Vagina (tissue), 2 donors: ENCODE measurements around the gene AKAP13. TPM values are rescaled to one million over a fixed set of nuclear protein-coding genes. Genes with fewer than 3 reads are reported as not detected.

Experiments
- DNase-seq, 2 donors: peaks; one replicate each; pipeline ENCODE4 v3.0.0-alpha.2; 2017; ENCODE audit errors: extremely low spot score in 2 of 2
- H3K27ac ChIP-seq: fragments of 200-600 bp; sonication (generic); one replicate; pipeline ENCODE4 v1.5.1; 2019
- H3K27me3 ChIP-seq: fragments of 200-600 bp; sonication (generic); one replicate; pipeline ENCODE4 v1.5.1; 2019
- H3K36me3 ChIP-seq, 2 donors: fragments of 200-600 bp; sonication (generic); one replicate each; pipeline ENCODE4 v1.5.1; 2017 to 2019
- H3K4me1 ChIP-seq: fragments of 200-600 bp; sonication (generic); one replicate; pipeline ENCODE4 v1.5.1; 2019
- H3K4me3 ChIP-seq, 2 donors: fragments of 200-600 bp; sonication (generic); 1 replicate in 1 of 2; 2 replicates in 1 of 2; pipeline ENCODE4 v1.5.1; 2016 to 2019
- H3K9me3 ChIP-seq: fragments of 200-600 bp; sonication (generic); one replicate; pipeline ENCODE4 v1.5.1; 2019
- CTCF ChIP-seq, 3 experiments: fragments of 450-650 bp in 2 of 3; fragments of 200-600 bp in 1 of 3; sonication (generic) in 1 of 3; IDR thresholded peaks; one replicate each; pipeline ENCODE4 v1.5.1; 2017 to 2019; ENCODE audit warnings: antibody characterized with exemption in 3 of 3, mild to moderate bottlenecking in 2 of 3, moderate library complexity in 2 of 3
- POLR2A ChIP-seq, 2 donors: fragments of 450-650 bp; IDR thresholded peaks; one replicate each; pipeline ENCODE4 v1.6.1; 2017; ENCODE audit warnings: antibody characterized with exemption in 2 of 2, mild to moderate bottlenecking in 2 of 2, moderate library complexity in 2 of 2
- POLR2AphosphoS5 ChIP-seq, 2 donors: sonication (generic); formaldehyde crosslinking; IDR thresholded peaks; one replicate each; pipeline ENCODE4 v1.9.0; 2017; ENCODE audit warnings: antibody characterized with exemption in 2 of 2, mild to moderate bottlenecking in 2 of 2, low read depth in 1 of 2; ENCODE audit not compliant: insufficient read depth in 1 of 2
- intact Hi-C: fragments of 100-400 bp; cut with DNase I; formaldehyde crosslinking; loops from one replicate; pipeline ENCODE4 v1.15.1; 2023
- total RNA-seq: library from RNA; depleted of rRNA; stranded (reverse); fragments of >200 nt; gene quantifications from one replicate; pipeline ENCODE4 v1.2.3, GENCODE V29; 2016

The AKAP13 gene
- total RNA-seq, 1 donor from 2014 or later, result 177 TPM

GRCh38 chr15:85559530-85559929, 179.1 kb downstream of the AKAP13 start:
- Histone ChIP-seq H3K36me3 (no peaks in the 10 kb centered on the region), H3K4me3 (no peak overlapping the region), H3K27me3 (no peaks in the 10 kb centered on the region), H3K27ac (no peak overlapping the region), H3K9me3 (no peaks in the 10 kb centered on the region), H3K4me1 (peaks cover 21% of the 10 kb centered on the region)
- intact Hi-C loops, result no loop called here
- no peak for DNase-seq
- no peak for TF ChIP-seq CTCF (IDR thresholded peaks at IDR 0.05)
- TF ChIP-seq POLR2A (IDR thresholded peaks at IDR 0.05), result no peak

GRCh38 chr15:85562824-85563223, 182.4 kb downstream of the AKAP13 start:
- Histone ChIP-seq H3K9me3 (no peaks in the 10 kb centered on the region), H3K36me3 (no peaks in the 10 kb centered on the region), H3K4me3 (no peak overlapping the region), H3K4me1 (peaks cover 25% of the 10 kb centered on the region), H3K27me3 (no peaks in the 10 kb centered on the region), H3K27ac (no peak overlapping the region)
- no peak for DNase-seq
- intact Hi-C loops, result no loop called here
- TF ChIP-seq POLR2A (IDR thresholded peaks at IDR 0.05) (no peak), CTCF (IDR thresholded peaks at IDR 0.05) (no peak), POLR2AphosphoS5 (IDR thresholded peaks at IDR 0.05; ENCODE audit: insufficient read depth in 1 of 2, low read depth in 1 of 2) (no peak)

GRCh38 chr15:85563328-85563727, 182.9 kb downstream of the AKAP13 start:
- no peak for DNase-seq
- intact Hi-C loops, result no loop called here
- TF ChIP-seq CTCF (IDR thresholded peaks at IDR 0.05) (no peak), POLR2AphosphoS5 (IDR thresholded peaks at IDR 0.05; ENCODE audit: insufficient read depth in 1 of 2, low read depth in 1 of 2) (no peak)
- H3K9me3 ChIP-seq, result no peaks in the 10 kb centered on the region
- H3K36me3 ChIP-seq, result no peaks in the 10 kb centered on the region
- H3K27me3 ChIP-seq, result no peaks in the 10 kb centered on the region
- no peak overlapping the region for H3K27ac ChIP-seq
- peaks cover 24% of the 10 kb centered on the region for H3K4me1 ChIP-seq
- H3K4me3 ChIP-seq, result no peak overlapping the region

- H3K27ac ChIP-seq, result no peak overlapping the region
- TF ChIP-seq POLR2A (IDR thresholded peaks at IDR 0.05), result no peak
- TF ChIP-seq POLR2AphosphoS5 (IDR thresholded peaks at IDR 0.05; ENCODE audit: insufficient read depth in 1 of 2, low read depth in 1 of 2), result no peak
- no peak for TF ChIP-seq CTCF (IDR thresholded peaks at IDR 0.05)
These were observed 183.3 kb downstream of the AKAP13 start for GRCh38 chr15:85563731-85564130.

GRCh38 chr15:85564686-85565085, 184.3 kb downstream of the AKAP13 start:
- intact Hi-C loops, result no loop called here
- DNase-seq, result no peak
- peaks cover 13% of the 10 kb centered on the region for H3K4me1 ChIP-seq
- H3K4me3 ChIP-seq, result no peak overlapping the region
- H3K27ac ChIP-seq, result no peak overlapping the region
- H3K9me3 ChIP-seq, result no peaks in the 10 kb centered on the region
- no peak for TF ChIP-seq POLR2A (IDR thresholded peaks at IDR 0.05)
- TF ChIP-seq POLR2AphosphoS5 (IDR thresholded peaks at IDR 0.05; ENCODE audit: insufficient read depth in 1 of 2, low read depth in 1 of 2), result no peak
- no peak for TF ChIP-seq CTCF (IDR thresholded peaks at IDR 0.05)
- no peaks in the 10 kb centered on the region for H3K36me3 ChIP-seq
- H3K27me3 ChIP-seq, result no peaks in the 10 kb centered on the region

More at GRCh38 chr15:85563731-85564130, 183.3 kb downstream of the AKAP13 start:
- H3K36me3 ChIP-seq, result no peaks in the 10 kb centered on the region
- no peaks in the 10 kb centered on the region for H3K27me3 ChIP-seq
- intact Hi-C loops, result no loop called here
- H3K4me1 ChIP-seq, result peaks cover 20% of the 10 kb centered on the region
- H3K9me3 ChIP-seq, result no peaks in the 10 kb centered on the region
- DNase-seq, result no peak
- no peak overlapping the region for H3K4me3 ChIP-seq
